ENCODE data around the gene ARHGEF6.

- no peak for TF ChIP-seq CTCF (IDR thresholded peaks at IDR 0.05)
- TF ChIP-seq POLR2A (IDR thresholded peaks at IDR 0.05) = no peak
- no peak for TF ChIP-seq POLR2AphosphoS5 (IDR thresholded peaks at IDR 0.05; ENCODE audit: insufficient read depth in 1 of 2, low read depth in 1 of 2)
Observed at GRCh38 chrX:136658151-136658550, 122.6 kb downstream of the ARHGEF6 start.

All from vagina (tissue), 2 donors.